H1 (cell line): ENCODE data around the gene FN3KRP. TPM values are rescaled to one million over a fixed set of nuclear protein-coding genes. Genes with fewer than 3 reads are reported as not detected.

ENCODE experiments used
- BACH1 ChIP-seq: IDR thresholded peaks from 2 replicates; pipeline ENCODE4 v1.6.1; 2012; ENCODE audit warnings: low read length, improper control_type of control experiment
- CBX5 ChIP-seq: fragments of 300-800, 300-1000 bp; sonication (generic); IDR thresholded peaks from 2 replicates; pipeline ENCODE4 v1.7.1; 2016; ENCODE audit warnings: antibody characterized with exemption, low read length, low read depth
- CBX8 ChIP-seq: fragments of 300-800, 300-1000 bp; sonication (generic); IDR thresholded peaks from 2 replicates; pipeline ENCODE4 v1.7.1; 2016; ENCODE audit warnings: low read depth, low read length, borderline replicate concordance
- CHD2 ChIP-seq: IDR thresholded peaks from 2 replicates; pipeline ENCODE4 v1.6.1; 2012; ENCODE audit warnings: low read length, improper control_type of control experiment
- EGR1 ChIP-seq: IDR thresholded peaks from 2 replicates; pipeline ENCODE4 v1.6.1; 2011; ENCODE audit warnings: low read depth, low read length, borderline replicate concordance
- EZH2 ChIP-seq: fragments of 200-600 bp; sonication (generic); IDR thresholded peaks from 2 replicates; pipeline ENCODE4 v1.7.1; 2012; ENCODE audit warnings: low read depth, mild to moderate bottlenecking, moderate library complexity, low read length, inconsistent platforms; ENCODE audit not compliant: severe bottlenecking
- FOSL1 ChIP-seq: IDR thresholded peaks from 2 replicates; pipeline ENCODE4 v1.6.1; 2011; ENCODE audit warnings: mild to moderate bottlenecking, low read depth, low read length, moderate library complexity; ENCODE audit not compliant: insufficient read depth
- HDAC2 ChIP-seq, 2 experiments: fragments of 300-600 bp in 1 of 2; sonication (generic) in 1 of 2; IDR thresholded peaks; 2 replicates each; pipeline ENCODE4 v1.6.1; 2011 to 2012; ENCODE audit warnings: low read depth in 2 of 2, low read length in 2 of 2, mild to moderate bottlenecking in 2 of 2, moderate library complexity in 2 of 2, borderline replicate concordance in 1 of 2, inconsistent platforms in 1 of 2
- JUN ChIP-seq: IDR thresholded peaks from 2 replicates; pipeline ENCODE4 v1.6.1; 2011; ENCODE audit warnings: low read depth, mild to moderate bottlenecking, improper control_type of control experiment, low read length
- MAFK ChIP-seq: IDR thresholded peaks from 2 replicates; pipeline ENCODE4 v1.6.1; 2012; ENCODE audit warnings: low read depth, mild to moderate bottlenecking, improper control_type of control experiment, low read length
- PHF8 ChIP-seq: fragments of 200-600 bp; sonication (generic); conservative IDR thresholded peaks from 2 replicates; pipeline ENCODE4 v1.7.1; 2012; ENCODE audit warnings: low read depth, mild to moderate bottlenecking, inconsistent platforms, low read length, moderate library complexity
- POLR2AphosphoS5 ChIP-seq: IDR thresholded peaks from 2 replicates; pipeline ENCODE4 v1.6.1; 2011; ENCODE audit warnings: low read depth, low read length
- POU5F1 ChIP-seq: IDR thresholded peaks from 2 replicates; pipeline ENCODE4 v1.6.1; 2011; ENCODE audit warnings: low read depth, mild to moderate bottlenecking, low read length, moderate library complexity
- RAD21 ChIP-seq, 2 experiments: IDR thresholded peaks in 1 of 2; conservative IDR thresholded peaks in 1 of 2; 2 replicates each; pipeline ENCODE4 v1.6.1; 2011; ENCODE audit warnings: low read depth in 2 of 2, low read length in 2 of 2, improper control_type of control experiment in 1 of 2, inconsistent platforms in 1 of 2, mild to moderate bottlenecking in 1 of 2, moderate library complexity in 1 of 2
- RFX5 ChIP-seq: IDR thresholded peaks from 2 replicates; pipeline ENCODE4 v1.6.1; 2011; ENCODE audit warnings: low read depth, low read length, improper control_type of control experiment, borderline replicate concordance
- SP1 ChIP-seq: IDR thresholded peaks from 2 replicates; pipeline ENCODE4 v1.6.1; 2011; ENCODE audit warnings: low read depth, low read length
- SUZ12 ChIP-seq: fragments of 200-600 bp; sonication (generic); IDR thresholded peaks from 2 replicates; pipeline ENCODE4 v1.6.1; 2012; ENCODE audit warnings: mild to moderate bottlenecking, inconsistent platforms, low read length, moderate library complexity, mixed read lengths
- TBP ChIP-seq: IDR thresholded peaks from 2 replicates; pipeline ENCODE4 v1.6.1; 2011; ENCODE audit warnings: low read depth, low read length, improper control_type of control experiment
- YY1 ChIP-seq: IDR thresholded peaks from 2 replicates; pipeline ENCODE4 v1.6.1; 2011; ENCODE audit warnings: low read depth, mild to moderate bottlenecking, low read length
- polyA plus RNA-seq, 7 experiments: library from polyadenylated mRNA; depleted of rRNA in 3 of 7; stranded (reverse) in 5 of 7; unstranded in 2 of 7; fragments of >200 nt in 5 of 7; fragments of 200-250 nt in 2 of 7; gene quantifications; 1 replicate in 5 of 7; 2 replicates in 1 of 7; 4 replicates in 1 of 7; pipeline versions ENCODE4 v1.2.1 to v1.2.3, GENCODE V29; 2011 to 2013; ENCODE audit warnings: missing spikeins in 2 of 7, mixed read lengths in 2 of 7
- total RNA-seq: library from RNA; stranded (reverse); fragmentation: NEBNext Ultra II Directional; extraction: Animal tissue kit (Norgen Biotek cat#: 25700); gene quantifications from 2 replicates; pipeline ENCODE4 v1.2.1, GENCODE V29; 2021
- TF ChIP-seq, protein P1 (sequence below), 3 experiments: IDR thresholded peaks; 1 replicate in 2 of 3; 2 replicates in 1 of 3; pipeline versions ENCODE4 v1.5.1 to v1.6.1; 2011; ENCODE audit warnings: low read length in 3 of 3, mild to moderate bottlenecking in 3 of 3, inconsistent platforms in 2 of 3, low read depth in 1 of 3, moderate library complexity in 1 of 3; ENCODE audit not compliant: insufficient read depth in 1 of 3; ENCODE audit errors: control extremely low read depth in 1 of 3
- TF ChIP-seq, protein P2 (sequence below): IDR thresholded peaks from 2 replicates; pipeline ENCODE4 v1.6.1; 2011; ENCODE audit warnings: low read depth, mild to moderate bottlenecking, low read length; ENCODE audit not compliant: insufficient read depth

Gene FN3KRP
- total and polyA plus RNA-seq, 2 of the 8 experiments (the other 6 are each of a cell fraction or from before 2014, with no cell fraction given): 18.1 to 21.4 TPM

DNA sequence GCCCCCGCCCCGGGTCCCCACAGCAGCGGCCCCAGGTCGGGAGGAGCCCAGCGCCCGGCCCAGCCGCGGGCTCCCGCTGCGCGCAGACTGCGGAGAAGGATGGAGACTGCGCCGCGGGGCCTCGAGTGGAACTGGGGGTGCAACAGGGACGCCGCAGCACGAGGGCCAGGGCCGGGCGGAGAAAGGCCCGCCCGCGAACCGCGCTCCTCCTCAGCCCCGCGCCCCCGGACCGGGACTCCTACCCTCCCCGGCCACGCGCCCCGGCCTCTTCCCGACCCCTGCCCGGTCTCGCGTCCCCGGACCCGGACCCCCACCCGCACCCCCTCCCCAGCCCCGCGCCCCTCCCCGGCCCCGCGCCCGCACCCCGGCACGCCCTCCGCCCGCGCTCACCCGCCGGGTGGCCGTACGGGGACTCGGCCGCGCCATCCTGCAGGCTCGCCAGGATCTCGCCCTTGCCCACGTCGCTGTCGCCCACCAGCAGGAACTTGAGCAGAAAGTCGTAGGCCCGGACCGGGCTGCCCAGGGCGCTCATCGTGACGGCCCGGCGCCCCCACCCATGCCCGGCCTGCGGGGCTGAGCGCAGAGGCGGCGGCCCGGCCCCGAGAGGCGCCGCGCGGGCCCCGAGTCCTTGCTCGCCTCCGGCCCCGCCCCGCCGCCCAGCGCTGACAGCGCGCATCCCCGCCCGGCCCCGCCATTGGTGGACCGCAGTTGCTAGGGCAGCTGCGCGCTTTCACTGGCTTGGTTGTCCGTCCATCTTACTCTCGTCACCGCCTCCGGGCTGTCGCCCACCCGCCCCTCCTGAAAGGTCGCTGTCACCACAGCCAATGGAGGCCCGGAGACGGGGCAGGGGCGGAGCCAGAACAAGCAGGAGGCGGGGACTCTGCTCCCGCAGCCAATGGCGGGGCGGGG lies 18.2 kb upstream of the FN3KRP start, which contains the start of gene RAB40B (continued):
- TF ChIP-seq RFX5 (peak; percentile 73; the same call in 1 of the 2 replicates), TBP (no peak), EGR1 (no peak), FOSL1 (no peak), HDAC2 (IDR thresholded peaks at IDR 0.05; ENCODE audit: borderline replicate concordance in 1 of 2, low read depth in 2 of 2, low read length in 2 of 2) (no peak), JUN (no peak), CBX5 (no peak), EZH2 (no peak), SUZ12 (no peak), RAD21 (IDR thresholded peaks at IDR 0.05 in 1 of 2, conservative IDR thresholded peaks at IDR 0.05 in 1 of 2; ENCODE audit: low read depth in 2 of 2, low read length in 2 of 2) (no peak), CHD2 (peak; percentile 85), POU5F1 (no peak), BACH1 (no peak), SP1 (peak; percentile 95), YY1 (no peak), CBX8 (no peak), POLR2AphosphoS5 (no peak), PHF8 (no peak), MAFK (no peak)
- TF ChIP-seq, protein P1, sequence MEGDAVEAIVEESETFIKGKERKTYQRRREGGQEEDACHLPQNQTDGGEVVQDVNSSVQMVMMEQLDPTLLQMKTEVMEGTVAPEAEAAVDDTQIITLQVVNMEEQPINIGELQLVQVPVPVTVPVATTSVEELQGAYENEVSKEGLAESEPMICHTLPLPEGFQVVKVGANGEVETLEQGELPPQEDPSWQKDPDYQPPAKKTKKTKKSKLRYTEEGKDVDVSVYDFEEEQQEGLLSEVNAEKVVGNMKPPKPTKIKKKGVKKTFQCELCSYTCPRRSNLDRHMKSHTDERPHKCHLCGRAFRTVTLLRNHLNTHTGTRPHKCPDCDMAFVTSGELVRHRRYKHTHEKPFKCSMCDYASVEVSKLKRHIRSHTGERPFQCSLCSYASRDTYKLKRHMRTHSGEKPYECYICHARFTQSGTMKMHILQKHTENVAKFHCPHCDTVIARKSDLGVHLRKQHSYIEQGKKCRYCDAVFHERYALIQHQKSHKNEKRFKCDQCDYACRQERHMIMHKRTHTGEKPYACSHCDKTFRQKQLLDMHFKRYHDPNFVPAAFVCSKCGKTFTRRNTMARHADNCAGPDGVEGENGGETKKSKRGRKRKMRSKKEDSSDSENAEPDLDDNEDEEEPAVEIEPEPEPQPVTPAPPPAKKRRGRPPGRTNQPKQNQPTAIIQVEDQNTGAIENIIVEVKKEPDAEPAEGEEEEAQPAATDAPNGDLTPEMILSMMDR (IDR thresholded peaks at IDR 0.05; ENCODE audit: control extremely low read depth in 1 of 3, insufficient read depth in 1 of 3, low read depth in 1 of 3, low read length in 3 of 3): no peak
- TF ChIP-seq, protein P2, sequence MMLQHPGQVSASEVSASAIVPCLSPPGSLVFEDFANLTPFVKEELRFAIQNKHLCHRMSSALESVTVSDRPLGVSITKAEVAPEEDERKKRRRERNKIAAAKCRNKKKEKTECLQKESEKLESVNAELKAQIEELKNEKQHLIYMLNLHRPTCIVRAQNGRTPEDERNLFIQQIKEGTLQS: no peak
